ENCODE measurements around the gene ENO3.

DNA sequence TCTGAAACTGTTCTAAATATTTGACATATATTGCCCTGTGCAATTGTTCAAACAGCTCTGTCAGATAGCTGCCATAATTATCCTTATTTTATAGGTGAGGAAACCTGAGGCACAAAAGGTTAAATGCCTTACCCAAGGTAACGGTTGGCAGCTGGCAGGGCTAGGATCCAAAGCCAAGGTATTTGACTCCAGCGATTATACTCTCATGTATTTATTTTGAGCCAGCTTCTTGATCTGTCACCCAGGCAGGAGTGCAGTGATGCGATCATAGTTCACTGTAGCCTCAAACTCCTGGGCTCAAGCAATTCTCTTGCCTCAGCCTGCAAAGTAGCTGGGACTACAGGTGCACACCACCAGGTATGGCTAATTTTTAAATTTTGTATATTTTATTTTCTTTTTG, 7.2 kb downstream of the ENO3 start:
- TF ChIP-seq, protein P1, sequence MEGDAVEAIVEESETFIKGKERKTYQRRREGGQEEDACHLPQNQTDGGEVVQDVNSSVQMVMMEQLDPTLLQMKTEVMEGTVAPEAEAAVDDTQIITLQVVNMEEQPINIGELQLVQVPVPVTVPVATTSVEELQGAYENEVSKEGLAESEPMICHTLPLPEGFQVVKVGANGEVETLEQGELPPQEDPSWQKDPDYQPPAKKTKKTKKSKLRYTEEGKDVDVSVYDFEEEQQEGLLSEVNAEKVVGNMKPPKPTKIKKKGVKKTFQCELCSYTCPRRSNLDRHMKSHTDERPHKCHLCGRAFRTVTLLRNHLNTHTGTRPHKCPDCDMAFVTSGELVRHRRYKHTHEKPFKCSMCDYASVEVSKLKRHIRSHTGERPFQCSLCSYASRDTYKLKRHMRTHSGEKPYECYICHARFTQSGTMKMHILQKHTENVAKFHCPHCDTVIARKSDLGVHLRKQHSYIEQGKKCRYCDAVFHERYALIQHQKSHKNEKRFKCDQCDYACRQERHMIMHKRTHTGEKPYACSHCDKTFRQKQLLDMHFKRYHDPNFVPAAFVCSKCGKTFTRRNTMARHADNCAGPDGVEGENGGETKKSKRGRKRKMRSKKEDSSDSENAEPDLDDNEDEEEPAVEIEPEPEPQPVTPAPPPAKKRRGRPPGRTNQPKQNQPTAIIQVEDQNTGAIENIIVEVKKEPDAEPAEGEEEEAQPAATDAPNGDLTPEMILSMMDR (conservative IDR thresholded peaks at IDR 0.05; ENCODE audit: low read length): no peak
- no peak for TF ChIP-seq EZH2phosphoT487 (IDR thresholded peaks at IDR 0.05; ENCODE audit: borderline replicate concordance)
